OCI-LY7 (cell line): Measurements from ENCODE around the gene CYP24A1.

Experiments used
- CTCF ChIP-seq: fragments of 200-600 bp; sonication (generic); conservative IDR thresholded peaks from 2 replicates; pipeline ENCODE4 v1.5.1; 2014; ENCODE audit warnings: mild to moderate bottlenecking, antibody characterized with exemption, low read length, moderate library complexity, mixed read lengths
- EZH2phosphoT487 ChIP-seq: fragments of 200-600 bp; sonication (generic); IDR thresholded peaks from 2 replicates; pipeline ENCODE4 v1.6.1; 2018; ENCODE audit warnings: low read depth, borderline replicate concordance, mild to moderate bottlenecking, mixed run types, antibody characterized with exemption, low read length, moderate library complexity, mixed read lengths

GRCh38 chr20:54177378-54177777 is 3.6 kb upstream of the CYP24A1 start:
- TF ChIP-seq CTCF (no peak), EZH2phosphoT487 (no peak)
